ENCODE data around the gene SCGB1C1.

DNA sequence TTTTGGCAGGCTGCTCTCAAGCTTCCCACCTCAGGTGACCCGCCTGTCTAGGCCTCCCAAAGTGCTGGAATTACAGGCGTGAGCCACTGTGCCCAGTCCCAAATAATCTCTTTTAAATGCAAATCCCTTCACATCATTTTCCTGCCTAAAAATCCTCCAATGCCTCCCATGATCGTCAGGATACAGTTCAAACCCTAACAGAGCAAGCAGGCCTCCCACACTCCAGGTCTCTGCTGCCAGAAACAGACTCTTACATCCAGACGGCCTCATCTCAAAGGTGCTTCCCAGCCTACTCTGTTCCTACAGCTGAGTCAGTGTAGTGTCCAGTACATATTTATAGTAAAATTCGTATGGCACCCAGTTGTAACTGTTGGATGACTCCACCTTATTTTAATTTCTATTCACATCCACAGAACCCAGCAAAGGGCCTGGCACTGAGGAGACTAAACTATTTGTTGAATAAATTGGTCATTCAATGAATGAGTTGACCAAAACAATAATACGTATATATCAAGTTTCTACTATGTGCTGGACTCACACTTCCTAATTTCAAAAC lies 35.0 kb downstream of the SCGB1C1 start:
- TF ChIP-seq, protein P1, sequence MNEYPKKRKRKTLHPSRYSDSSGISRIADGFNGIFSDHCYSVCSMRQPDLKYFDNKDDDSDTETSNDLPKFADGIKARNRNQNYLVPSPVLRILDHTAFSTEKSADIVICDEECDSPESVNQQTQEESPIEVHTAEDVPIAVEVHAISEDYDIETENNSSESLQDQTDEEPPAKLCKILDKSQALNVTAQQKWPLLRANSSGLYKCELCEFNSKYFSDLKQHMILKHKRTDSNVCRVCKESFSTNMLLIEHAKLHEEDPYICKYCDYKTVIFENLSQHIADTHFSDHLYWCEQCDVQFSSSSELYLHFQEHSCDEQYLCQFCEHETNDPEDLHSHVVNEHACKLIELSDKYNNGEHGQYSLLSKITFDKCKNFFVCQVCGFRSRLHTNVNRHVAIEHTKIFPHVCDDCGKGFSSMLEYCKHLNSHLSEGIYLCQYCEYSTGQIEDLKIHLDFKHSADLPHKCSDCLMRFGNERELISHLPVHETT (CRISPR knock-in tag; conservative IDR thresholded peaks at IDR 0.05 in 1 of 2, IDR thresholded peaks at IDR 0.05 in 1 of 2), result no peak
- TF ChIP-seq, protein P2, sequence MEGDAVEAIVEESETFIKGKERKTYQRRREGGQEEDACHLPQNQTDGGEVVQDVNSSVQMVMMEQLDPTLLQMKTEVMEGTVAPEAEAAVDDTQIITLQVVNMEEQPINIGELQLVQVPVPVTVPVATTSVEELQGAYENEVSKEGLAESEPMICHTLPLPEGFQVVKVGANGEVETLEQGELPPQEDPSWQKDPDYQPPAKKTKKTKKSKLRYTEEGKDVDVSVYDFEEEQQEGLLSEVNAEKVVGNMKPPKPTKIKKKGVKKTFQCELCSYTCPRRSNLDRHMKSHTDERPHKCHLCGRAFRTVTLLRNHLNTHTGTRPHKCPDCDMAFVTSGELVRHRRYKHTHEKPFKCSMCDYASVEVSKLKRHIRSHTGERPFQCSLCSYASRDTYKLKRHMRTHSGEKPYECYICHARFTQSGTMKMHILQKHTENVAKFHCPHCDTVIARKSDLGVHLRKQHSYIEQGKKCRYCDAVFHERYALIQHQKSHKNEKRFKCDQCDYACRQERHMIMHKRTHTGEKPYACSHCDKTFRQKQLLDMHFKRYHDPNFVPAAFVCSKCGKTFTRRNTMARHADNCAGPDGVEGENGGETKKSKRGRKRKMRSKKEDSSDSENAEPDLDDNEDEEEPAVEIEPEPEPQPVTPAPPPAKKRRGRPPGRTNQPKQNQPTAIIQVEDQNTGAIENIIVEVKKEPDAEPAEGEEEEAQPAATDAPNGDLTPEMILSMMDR (IDR thresholded peaks at IDR 0.05 in 2 of 3, conservative IDR thresholded peaks at IDR 0.05 in 1 of 3; ENCODE audit: insufficient read depth in 2 of 3, low read depth in 1 of 3, low read length in 3 of 3), result no peak
- TF ChIP-seq TRIM28 (IDR thresholded peaks at IDR 0.05) (no peak), EZH2 (IDR thresholded peaks at IDR 0.05; ENCODE audit: borderline replicate concordance, low read depth, low read length) (no peak), FOS (IDR thresholded peaks at IDR 0.05; ENCODE audit: extremely low read depth, insufficient read length) (no peak)
- TF ChIP-seq, protein P3, sequence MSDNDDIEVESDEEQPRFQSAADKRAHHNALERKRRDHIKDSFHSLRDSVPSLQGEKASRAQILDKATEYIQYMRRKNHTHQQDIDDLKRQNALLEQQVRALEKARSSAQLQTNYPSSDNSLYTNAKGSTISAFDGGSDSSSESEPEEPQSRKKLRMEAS (CRISPR knock-in tag; IDR thresholded peaks at IDR 0.05), result no peak
- TF ChIP-seq, protein P4, sequence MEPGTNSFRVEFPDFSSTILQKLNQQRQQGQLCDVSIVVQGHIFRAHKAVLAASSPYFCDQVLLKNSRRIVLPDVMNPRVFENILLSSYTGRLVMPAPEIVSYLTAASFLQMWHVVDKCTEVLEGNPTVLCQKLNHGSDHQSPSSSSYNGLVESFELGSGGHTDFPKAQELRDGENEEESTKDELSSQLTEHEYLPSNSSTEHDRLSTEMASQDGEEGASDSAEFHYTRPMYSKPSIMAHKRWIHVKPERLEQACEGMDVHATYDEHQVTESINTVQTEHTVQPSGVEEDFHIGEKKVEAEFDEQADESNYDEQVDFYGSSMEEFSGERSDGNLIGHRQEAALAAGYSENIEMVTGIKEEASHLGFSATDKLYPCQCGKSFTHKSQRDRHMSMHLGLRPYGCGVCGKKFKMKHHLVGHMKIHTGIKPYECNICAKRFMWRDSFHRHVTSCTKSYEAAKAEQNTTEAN (CRISPR knock-in tag; IDR thresholded peaks at IDR 0.05), result no peak

Data from K562 (cell line).